GM10266 (cell line): Measurements from ENCODE around the gene RAMP1.

Experiments used
- DNase-seq: peaks from one replicate; pipeline ENCODE4 v3.0.0; 2012; ENCODE audit errors: extremely low spot score
- TF ChIP-seq, protein P1 (sequence below): IDR thresholded peaks from 2 replicates; pipeline ENCODE4 v1.5.1; 2012; ENCODE audit warnings: mild to moderate bottlenecking, low read depth; ENCODE audit not compliant: control insufficient read depth, insufficient read depth; ENCODE audit errors: missing control alignments

Gene RAMP1

DNA sequence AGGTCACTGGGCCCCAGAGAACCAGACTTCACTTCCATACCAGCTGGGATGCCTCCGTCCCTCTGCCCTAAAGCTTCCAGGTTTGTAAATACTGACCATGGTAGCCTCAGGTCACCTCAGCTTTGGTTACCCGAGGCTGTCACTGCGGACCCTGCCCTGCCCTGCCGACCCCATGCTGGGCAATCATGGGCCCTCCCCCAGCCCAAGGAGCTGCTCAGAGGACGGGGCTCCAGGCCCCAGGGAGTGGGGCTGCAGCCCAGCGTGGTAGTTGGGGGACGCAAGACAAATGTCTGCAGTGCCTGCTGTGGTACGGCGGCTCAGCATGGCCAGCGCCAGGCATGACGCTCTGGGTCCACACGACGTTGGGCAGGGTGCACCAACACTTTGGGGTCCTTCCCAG is 25.3 kb downstream of the RAMP1 start:
- DNase-seq: no peak
- TF ChIP-seq, protein P1, sequence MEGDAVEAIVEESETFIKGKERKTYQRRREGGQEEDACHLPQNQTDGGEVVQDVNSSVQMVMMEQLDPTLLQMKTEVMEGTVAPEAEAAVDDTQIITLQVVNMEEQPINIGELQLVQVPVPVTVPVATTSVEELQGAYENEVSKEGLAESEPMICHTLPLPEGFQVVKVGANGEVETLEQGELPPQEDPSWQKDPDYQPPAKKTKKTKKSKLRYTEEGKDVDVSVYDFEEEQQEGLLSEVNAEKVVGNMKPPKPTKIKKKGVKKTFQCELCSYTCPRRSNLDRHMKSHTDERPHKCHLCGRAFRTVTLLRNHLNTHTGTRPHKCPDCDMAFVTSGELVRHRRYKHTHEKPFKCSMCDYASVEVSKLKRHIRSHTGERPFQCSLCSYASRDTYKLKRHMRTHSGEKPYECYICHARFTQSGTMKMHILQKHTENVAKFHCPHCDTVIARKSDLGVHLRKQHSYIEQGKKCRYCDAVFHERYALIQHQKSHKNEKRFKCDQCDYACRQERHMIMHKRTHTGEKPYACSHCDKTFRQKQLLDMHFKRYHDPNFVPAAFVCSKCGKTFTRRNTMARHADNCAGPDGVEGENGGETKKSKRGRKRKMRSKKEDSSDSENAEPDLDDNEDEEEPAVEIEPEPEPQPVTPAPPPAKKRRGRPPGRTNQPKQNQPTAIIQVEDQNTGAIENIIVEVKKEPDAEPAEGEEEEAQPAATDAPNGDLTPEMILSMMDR: no peak

DNA sequence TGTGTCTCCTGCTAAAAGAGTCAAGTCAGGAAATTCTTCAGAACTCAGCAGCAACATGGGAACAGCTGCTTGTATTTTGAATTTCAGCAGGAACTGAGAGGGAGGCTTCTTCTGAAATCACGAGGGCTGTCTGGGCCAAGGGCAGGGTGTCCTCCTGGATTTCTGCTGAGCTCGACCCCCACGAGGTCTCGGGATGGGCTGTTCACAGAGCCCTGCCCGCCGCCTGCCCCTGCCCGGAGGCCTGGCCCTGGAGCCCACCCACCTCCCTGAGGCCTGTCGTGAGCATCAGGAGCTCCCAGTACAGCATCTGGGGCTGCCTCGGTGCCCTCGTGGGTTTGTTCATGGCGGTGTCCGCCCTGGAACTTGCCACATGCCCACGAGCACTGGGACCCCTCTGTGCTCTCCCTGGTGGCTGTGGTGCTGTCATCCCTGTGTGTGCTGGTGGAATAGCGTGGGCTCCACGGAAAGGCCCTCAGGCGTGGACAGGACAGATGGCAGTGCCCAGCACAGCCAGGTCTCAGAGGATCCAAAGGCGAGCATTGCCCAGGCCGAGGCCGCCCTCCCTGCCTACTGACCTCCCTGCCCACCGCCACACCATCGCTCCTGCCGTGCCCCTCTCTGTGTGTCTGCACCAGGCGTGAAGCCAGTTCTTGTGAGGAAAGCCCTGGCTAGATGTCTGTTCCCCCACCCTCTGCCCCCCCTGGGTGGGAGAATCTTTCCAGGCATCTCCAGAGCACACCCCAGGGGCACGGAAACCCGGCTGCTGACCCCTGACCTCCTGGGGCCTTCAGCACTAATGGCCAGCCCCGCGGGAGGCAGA is 25.9 kb downstream of the RAMP1 start:
- TF ChIP-seq, protein P1: no peak
- no peak for DNase-seq

DNA sequence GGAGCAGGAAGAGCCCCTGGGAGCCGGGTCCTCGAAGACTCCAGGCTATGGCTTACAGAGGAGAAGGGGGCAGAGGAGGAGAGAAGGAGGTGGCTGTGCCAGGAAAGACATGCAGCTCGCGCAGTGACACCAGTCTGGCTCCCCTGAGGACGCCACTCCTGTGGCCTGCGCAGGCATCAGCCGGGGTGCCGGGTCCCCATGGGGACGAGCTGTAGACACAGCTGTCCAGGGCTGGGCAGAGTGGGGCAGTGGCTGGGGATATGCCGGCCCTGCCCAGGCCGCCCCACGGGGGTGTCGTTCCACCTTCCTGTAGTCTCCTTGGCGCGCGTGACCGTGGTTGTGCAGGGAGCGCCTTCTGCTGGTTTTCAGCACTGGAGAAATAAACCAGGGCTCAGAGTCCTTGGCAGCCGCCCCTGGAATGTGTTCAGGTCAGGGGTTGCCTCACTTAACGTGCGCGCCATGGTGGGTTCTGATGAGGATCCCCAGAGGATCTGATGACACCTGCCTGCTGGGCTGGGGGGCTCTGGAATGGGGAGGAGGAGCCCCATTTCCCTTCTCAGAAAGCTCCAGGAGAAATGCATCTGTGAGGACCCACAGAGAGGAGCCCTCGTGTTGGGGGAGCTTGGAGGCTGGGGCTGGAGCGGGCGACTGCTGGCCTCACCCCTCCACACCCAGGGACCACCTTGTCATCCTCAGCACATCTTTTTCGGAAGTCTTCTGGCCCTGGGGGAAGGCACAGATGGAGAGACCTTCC is 26.7 kb downstream of the RAMP1 start:
- DNase-seq: no peak
- TF ChIP-seq, protein P1: no peak

DNA sequence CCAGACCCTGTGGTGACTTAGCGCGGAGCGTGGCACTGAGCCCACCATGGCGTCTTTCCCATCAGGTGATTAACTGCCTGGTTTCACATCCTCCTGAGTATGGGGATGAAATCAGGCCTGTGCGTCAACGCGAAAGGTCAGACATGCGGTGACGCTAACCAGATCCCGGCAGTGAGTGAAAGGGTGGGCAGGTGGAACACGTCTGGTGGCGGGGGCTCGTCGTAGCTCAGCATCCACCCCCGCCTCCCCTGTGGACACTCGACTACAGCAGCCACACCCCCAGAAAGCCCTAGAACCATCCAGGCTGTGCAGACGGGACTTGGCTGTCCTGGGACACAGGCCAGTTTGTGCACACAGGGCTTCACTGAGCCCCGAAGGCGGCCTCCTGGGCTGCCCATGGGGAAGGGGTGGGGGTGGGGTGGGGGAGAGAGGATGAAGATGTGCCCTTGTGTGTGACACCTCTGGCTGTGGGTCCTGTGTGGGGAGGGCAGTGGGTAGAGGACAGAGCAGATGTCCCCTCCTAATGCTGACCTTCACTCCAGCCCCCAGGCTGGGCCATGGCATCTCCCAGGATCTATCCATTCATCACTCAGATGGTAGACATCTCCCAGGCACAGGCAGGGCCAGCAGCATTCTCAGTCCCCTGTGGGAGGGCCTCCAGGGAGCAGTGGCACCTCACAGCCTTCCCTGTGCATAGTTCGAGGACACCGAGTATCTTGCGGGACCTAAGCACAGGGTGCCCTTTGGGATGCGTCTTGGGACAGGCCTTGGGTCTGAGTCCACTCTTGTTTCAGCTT is 27.5 kb downstream of the RAMP1 start:
- TF ChIP-seq, protein P1: no peak
- no peak for DNase-seq

DNA sequence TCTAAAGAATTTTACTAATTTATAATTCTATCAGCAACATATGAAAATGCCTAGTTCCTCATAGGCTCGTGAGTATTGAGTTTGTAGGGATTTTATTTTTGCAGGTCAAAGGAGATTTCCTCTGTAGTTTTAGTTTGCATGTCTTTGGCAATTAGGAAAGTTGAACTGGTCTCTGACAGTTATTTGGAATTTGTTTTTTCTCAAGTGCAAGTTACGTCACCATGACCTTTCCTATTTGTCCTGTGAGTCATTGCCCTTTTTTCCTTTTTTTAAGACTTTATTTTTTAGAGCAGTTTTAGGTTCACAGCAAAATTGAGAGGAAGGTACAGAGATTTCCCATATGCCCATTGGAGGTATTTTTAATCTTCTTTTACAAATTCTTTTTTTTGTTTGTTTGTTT is 29.0 kb downstream of the RAMP1 start:
- no peak for DNase-seq
- TF ChIP-seq, protein P1: no peak

DNA sequence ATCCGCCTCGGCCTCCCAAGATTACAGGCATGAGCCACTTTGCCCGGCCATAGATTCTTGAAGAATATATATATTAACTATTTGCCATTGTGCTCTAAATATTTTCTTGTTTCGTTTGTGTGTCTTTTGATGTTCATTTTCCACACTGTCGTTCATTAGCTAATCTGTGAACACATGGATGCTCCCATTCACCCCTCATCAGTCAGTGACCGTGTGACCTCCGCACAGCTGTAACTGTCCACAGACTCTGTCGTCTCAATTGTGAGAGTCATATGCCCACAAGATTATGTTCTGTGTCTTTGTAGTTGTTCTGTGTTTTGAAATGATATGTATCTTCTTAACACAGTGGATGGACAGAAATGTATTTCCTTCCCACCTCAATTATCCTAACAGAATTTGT is 29.6 kb downstream of the RAMP1 start:
- TF ChIP-seq, protein P1: no peak
- no peak for DNase-seq

DNA sequence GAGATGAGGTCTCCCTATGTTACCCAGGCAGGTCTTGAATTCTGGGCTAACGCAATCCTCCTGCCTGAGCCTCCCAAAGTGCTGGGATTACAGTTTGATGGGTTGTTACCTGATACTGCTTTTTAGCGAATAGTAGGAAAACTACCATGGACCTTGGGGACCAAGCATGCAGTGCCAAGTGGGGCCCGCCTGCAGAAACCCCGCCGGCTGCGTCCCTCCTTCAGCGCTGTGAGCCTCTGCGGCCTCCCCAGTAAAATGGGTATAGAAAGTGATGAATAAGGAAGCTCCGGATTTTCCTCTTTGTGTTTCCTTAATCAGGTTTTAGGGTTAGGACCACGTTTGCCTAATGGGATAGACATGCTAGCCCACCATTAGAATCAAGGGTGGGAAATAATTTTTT is 30.4 kb downstream of the RAMP1 start:
- TF ChIP-seq, protein P1: no peak
- no peak for DNase-seq
